Hepatocyte (in vitro differentiated cells): Measurements from ENCODE around the gene ARHGAP25. TPM values are rescaled to one million over a fixed set of nuclear protein-coding genes. Genes with fewer than 3 reads are reported as not detected.

ENCODE experiments used
- DNase-seq: peaks from one replicate; pipeline ENCODE4 v3.0.0-alpha.2; 2016; ENCODE audit warnings: low spot score
- H2AFZ ChIP-seq: fragments of 200-600 bp; sonication (generic); 2 replicates; pipeline ENCODE4 v1.6.0; 2016; ENCODE audit warnings: antibody characterized with exemption, mild to moderate bottlenecking
- H3K27ac ChIP-seq: fragments of 200-600 bp; sonication (generic); 2 replicates; pipeline ENCODE4 v1.5.1; 2016; ENCODE audit warnings: mild to moderate bottlenecking
- H3K27me3 ChIP-seq: fragments of 200-600 bp; sonication (generic); 2 replicates; pipeline ENCODE4 v1.6.1; 2016
- H3K36me3 ChIP-seq: fragments of 200-600 bp; sonication (generic); replicated peaks from 2 replicates; pipeline ENCODE4 v1.5.1; 2016; ENCODE audit warnings: low read depth; ENCODE audit not compliant: insufficient read depth
- H3K4me1 ChIP-seq: fragments of 200-600 bp; sonication (generic); 2 replicates; pipeline ENCODE4 v1.5.1; 2016; ENCODE audit warnings: mild to moderate bottlenecking, moderate library complexity; ENCODE audit not compliant: insufficient read depth
- H3K4me2 ChIP-seq: fragments of 200-600 bp; sonication (generic); 2 replicates; pipeline ENCODE4 v1.6.0; 2016
- H3K4me3 ChIP-seq: fragments of 200-600 bp; sonication (generic); 2 replicates; pipeline ENCODE4 v1.5.1; 2016; ENCODE audit warnings: mild to moderate bottlenecking
- H3K79me2 ChIP-seq: fragments of 200-600 bp; sonication (generic); 2 replicates; pipeline ENCODE4 v1.6.0; 2017; ENCODE audit warnings: mild to moderate bottlenecking
- H3K9me2 ChIP-seq: fragments of 200-600 bp; sonication (generic); replicated peaks from 2 replicates; pipeline ENCODE4 v1.6.0; 2017; ENCODE audit warnings: mild to moderate bottlenecking; ENCODE audit not compliant: insufficient read depth
- H3K9me3 ChIP-seq: fragments of 200-600 bp; sonication (generic); 2 replicates; pipeline ENCODE4 v1.5.1; 2016; ENCODE audit warnings: low read depth, mild to moderate bottlenecking
- H4K20me1 ChIP-seq: fragments of 200-600 bp; sonication (generic); 2 replicates; pipeline ENCODE4 v1.6.0; 2016; ENCODE audit warnings: mild to moderate bottlenecking; ENCODE audit not compliant: insufficient read depth, poor library complexity, severe bottlenecking
- CTCF ChIP-seq: fragments of 200-600 bp; sonication (generic); IDR thresholded peaks from 2 replicates; pipeline ENCODE4 v1.5.1; 2016; ENCODE audit warnings: antibody characterized with exemption, mild to moderate bottlenecking; ENCODE audit not compliant: poor library complexity
- EZH2 ChIP-seq: fragments of 200-600 bp; sonication (generic); IDR thresholded peaks from 2 replicates; pipeline ENCODE4 v1.6.1; 2016; ENCODE audit warnings: antibody characterized with exemption, mild to moderate bottlenecking, borderline replicate concordance
- EZH2phosphoT487 ChIP-seq: fragments of 200-600 bp; sonication (generic); IDR thresholded peaks from one replicate; pipeline ENCODE4 v1.6.1; 2018; ENCODE audit warnings: antibody characterized with exemption, mild to moderate bottlenecking, low read depth, moderate library complexity; ENCODE audit not compliant: unreplicated experiment, severe bottlenecking
- WGBS: methylation state at CpG from one replicate; pipeline ENCODE4 v1.1.6; 2016; ENCODE audit warnings: low lambda C conversion rate; ENCODE audit errors: missing lambda C conversion rate; 5-methylcytosine and 5-hydroxymethylcytosine counted together
- polyA plus RNA-seq: library from polyadenylated mRNA; unstranded; fragments of >200 nt; fragmentation: Nextera tagmentation; extraction: Ambion mirVana; gene quantifications from 2 replicates; pipeline ENCODE4 v1.2.1, GENCODE V29; 2016
- total RNA-seq: library from RNA; depleted of rRNA; stranded (reverse); fragments of >200 nt; gene quantifications from 2 replicates; pipeline ENCODE4 v1.2.3, GENCODE V29; 2014

Gene ARHGAP25
- total and polyA plus RNA-seq, 2 experiments from 2014 or later, result 0.21 to 0.47 TPM

GRCh38 chr2:68755071-68755470, 20.5 kb downstream of the ARHGAP25 start:
- DNase-seq, result no peak
- H3K27ac ChIP-seq, result no peak overlapping the region
- peak overlapping the region; percentile 5 for H3K4me2 ChIP-seq
- no peaks in the 10 kb centered on the region for H3K36me3 ChIP-seq
- no peaks in the 10 kb centered on the region for H3K27me3 ChIP-seq
- no peak overlapping the region for H3K4me3 ChIP-seq
- no peaks in the 10 kb centered on the region for H3K9me3 ChIP-seq
- H2AFZ ChIP-seq, result no peak overlapping the region
- no peaks in the 10 kb centered on the region for H3K79me2 ChIP-seq
- H3K4me1 ChIP-seq, result peaks cover 5% of the 10 kb centered on the region
- H4K20me1 ChIP-seq, result no peaks in the 10 kb centered on the region
- TF ChIP-seq EZH2phosphoT487, result no peak
- no peak for TF ChIP-seq CTCF
- TF ChIP-seq EZH2, result no peak
- no peaks in the 10 kb centered on the region for H3K9me2 ChIP-seq

- H3K4me2 ChIP-seq, result no peak overlapping the region
- H2AFZ ChIP-seq, result no peak overlapping the region
- H3K4me3 ChIP-seq, result no peak overlapping the region
- H3K36me3 ChIP-seq, result no peaks in the 10 kb centered on the region
- H3K79me2 ChIP-seq, result no peaks in the 10 kb centered on the region
- TF ChIP-seq CTCF (no peak), EZH2 (no peak), EZH2phosphoT487 (no peak)
- H3K27ac ChIP-seq, result no peak overlapping the region
- H3K4me1 ChIP-seq, result peaks cover 5% of the 10 kb centered on the region
- H4K20me1 ChIP-seq, result no peaks in the 10 kb centered on the region
- no peaks in the 10 kb centered on the region for H3K27me3 ChIP-seq
- 92% methylated on average over 2 of the region's 2 CpGs for WGBS
- no peaks in the 10 kb centered on the region for H3K9me3 ChIP-seq
- no peak for DNase-seq
- H3K9me2 ChIP-seq, result no peaks in the 10 kb centered on the region
Observed at GRCh38 chr2:68756178-68756577, 21.6 kb downstream of the ARHGAP25 start.

GRCh38 chr2:68757081-68757480, 22.5 kb downstream of the ARHGAP25 start:
- H3K4me3 ChIP-seq, result no peak overlapping the region
- H4K20me1 ChIP-seq, result no peaks in the 10 kb centered on the region
- H3K4me2 ChIP-seq, result no peak overlapping the region
- no peaks in the 10 kb centered on the region for H3K27me3 ChIP-seq
- no peaks in the 10 kb centered on the region for H3K79me2 ChIP-seq
- no peaks in the 10 kb centered on the region for H3K36me3 ChIP-seq
- TF ChIP-seq EZH2phosphoT487 (no peak), CTCF (no peak), EZH2 (no peak)
- H3K4me1 ChIP-seq, result peaks cover 5% of the 10 kb centered on the region
- DNase-seq, result no peak
- no peaks in the 10 kb centered on the region for H3K9me3 ChIP-seq
- H3K9me2 ChIP-seq, result no peaks in the 10 kb centered on the region
- no peak overlapping the region for H3K27ac ChIP-seq
- WGBS, result 92% methylated on average over 2 of the region's 2 CpGs
- H2AFZ ChIP-seq, result no peak overlapping the region

- Histone ChIP-seq H3K9me3 (no peaks in the 10 kb centered on the region), H3K4me3 (no peak overlapping the region), H3K9me2 (no peaks in the 10 kb centered on the region), H3K4me2 (no peak overlapping the region), H3K36me3 (no peaks in the 10 kb centered on the region), H3K27ac (peak overlapping the region; percentile 59), H3K79me2 (no peaks in the 10 kb centered on the region), H2AFZ (no peak overlapping the region), H3K4me1 (peaks cover 34% of the 10 kb centered on the region), H4K20me1 (no peaks in the 10 kb centered on the region), H3K27me3 (no peaks in the 10 kb centered on the region)
- TF ChIP-seq EZH2phosphoT487 (no peak), CTCF (no peak), EZH2 (no peak)
- DNase-seq, result no peak
- WGBS, result 83% methylated on average over 2 of the region's 2 CpGs
Observed at GRCh38 chr2:68762100-68762499, 27.5 kb downstream of the ARHGAP25 start.
